Ascending aorta (tissue), 2 donors: ENCODE measurements around the gene EZR. TPM values are rescaled to one million over a fixed set of nuclear protein-coding genes. Genes with fewer than 3 reads are reported as not detected.

Source experiments
- DNase-seq, 2 donors: peaks; one replicate each; pipeline ENCODE4 v3.0.0-alpha.2; 2019; ENCODE audit warnings: low spot score in 2 of 2
- H3K27ac ChIP-seq, 2 donors: fragments of 200-600 bp; sonication (generic); one replicate each; pipeline ENCODE4 v1.5.1; 2016 to 2017; ENCODE audit warnings: mild to moderate bottlenecking in 1 of 2
- H3K27me3 ChIP-seq: fragments of 200-600 bp; sonication (generic); one replicate; pipeline ENCODE4 v1.5.1; 2017
- H3K36me3 ChIP-seq, 2 donors: fragments of 200-600 bp; sonication (generic); one replicate each; pipeline ENCODE4 v1.5.1; 2016
- H3K4me1 ChIP-seq, 2 donors: fragments of 200-600 bp; sonication (generic); one replicate each; pipeline ENCODE4 v1.5.1; 2016 to 2017; ENCODE audit warnings: mild to moderate bottlenecking in 1 of 2
- H3K4me3 ChIP-seq, 2 donors: fragments of 200-600 bp; sonication (generic); one replicate each; pipeline ENCODE4 v1.5.1; 2016 to 2017; ENCODE audit warnings: mild to moderate bottlenecking in 1 of 2
- H3K9me3 ChIP-seq, 2 donors: fragments of 200-600 bp; sonication (generic); one replicate each; pipeline ENCODE4 v1.5.1; 2016
- CTCF ChIP-seq, 3 experiments: fragments of 200-600 bp in 2 of 3; fragments of 450-650 bp in 1 of 3; sonication (generic) in 2 of 3; IDR thresholded peaks; one replicate each; pipeline ENCODE4 v1.5.1; 2016 to 2019; ENCODE audit warnings: antibody characterized with exemption in 3 of 3, mild to moderate bottlenecking in 1 of 3, moderate library complexity in 1 of 3
- intact Hi-C: fragments of 100-400 bp; cut with DNase I; formaldehyde crosslinking; loops from one replicate; pipeline ENCODE4 v1.15.1; 2023
- total RNA-seq: library from RNA; depleted of rRNA; stranded (reverse); fragments of >200 nt; gene quantifications from one replicate; pipeline ENCODE4 v1.1.0, GENCODE V29; 2016

Gene EZR
- total RNA-seq, 1 donor from 2014 or later, result 49.7 TPM

- Histone ChIP-seq H3K27me3 (no peaks in the 10 kb centered on the region), H3K9me3 (no peaks in the 10 kb centered on the region), H3K36me3 (peaks cover 56 to 84% of the 10 kb centered on the region in 2 donors), H3K4me1 (no peaks in the 10 kb centered on the region), H3K4me3 (no peak overlapping the region), H3K27ac (no peak overlapping the region)
- no peak for TF ChIP-seq CTCF (IDR thresholded peaks at IDR 0.05)
- intact Hi-C loops, result no loop called here
- DNase-seq, result no peak
Observed at GRCh38 chr6:158769234-158769770, 49.9 kb downstream of the EZR start.

DNA sequence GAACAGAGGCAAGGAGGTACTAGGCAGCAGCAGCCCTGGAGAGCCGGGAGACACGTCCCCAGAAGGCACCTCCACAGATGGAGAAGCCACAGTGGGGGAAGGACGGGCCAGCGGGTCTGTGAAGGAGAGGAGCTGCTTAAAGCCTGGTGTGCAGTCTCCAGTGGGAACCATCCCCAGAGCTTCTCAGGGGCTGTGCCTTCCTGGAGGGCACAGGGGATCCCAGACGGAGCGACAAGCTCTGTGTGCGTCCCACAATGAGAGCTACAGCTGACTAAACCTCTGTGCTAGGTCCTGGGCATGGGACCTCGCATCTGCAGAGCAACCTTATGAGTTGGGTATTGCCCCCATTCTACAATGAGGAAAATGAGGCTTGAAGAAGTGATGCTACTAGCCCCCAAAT, 50.7 kb downstream of the EZR start:
- Histone ChIP-seq H3K36me3 (peaks cover 54 to 79% of the 10 kb centered on the region in 2 donors), H3K9me3 (no peaks in the 10 kb centered on the region), H3K4me3 (no peak overlapping the region), H3K4me1 (peaks cover 0 to 5% of the 10 kb centered on the region in 2 donors), H3K27me3 (no peaks in the 10 kb centered on the region), H3K27ac (no peak overlapping the region)
- intact Hi-C loops, result no loop called here
- TF ChIP-seq CTCF (IDR thresholded peaks at IDR 0.05), result no peak
- DNase-seq, result no peak

DNA sequence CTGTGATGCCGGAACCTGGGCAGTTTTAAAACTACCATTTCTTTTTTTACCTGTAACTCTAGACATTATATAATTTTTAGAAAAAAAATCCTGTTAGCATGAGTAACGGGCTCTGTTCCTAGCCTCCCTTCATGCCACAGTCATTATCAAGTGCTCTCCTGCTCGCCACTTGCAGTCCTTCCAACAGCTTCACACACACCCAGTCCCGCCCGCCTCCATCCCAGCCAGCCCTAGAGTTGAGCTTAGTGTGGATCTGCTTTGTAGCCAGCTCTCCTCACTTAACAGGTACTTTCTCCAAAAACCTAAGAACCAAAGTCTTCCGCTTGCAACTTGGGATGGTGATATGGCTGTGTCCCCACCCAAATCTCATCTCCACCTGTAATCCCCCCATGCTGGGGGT, 51.5 kb downstream of the EZR start:
- Histone ChIP-seq H3K4me1 (peaks cover 0 to 5% of the 10 kb centered on the region in 2 donors), H3K4me3 (no peak overlapping the region), H3K27me3 (no peaks in the 10 kb centered on the region), H3K27ac (no peak overlapping the region), H3K9me3 (no peaks in the 10 kb centered on the region), H3K36me3 (peaks cover 54 to 73% of the 10 kb centered on the region in 2 donors)
- no peak for DNase-seq
- TF ChIP-seq CTCF (IDR thresholded peaks at IDR 0.05), result no peak
- intact Hi-C loops, result no loop called here

- Histone ChIP-seq H3K4me1 (peaks cover 0 to 5% of the 10 kb centered on the region in 2 donors), H3K4me3 (no peak overlapping the region), H3K27me3 (no peaks in the 10 kb centered on the region), H3K9me3 (no peaks in the 10 kb centered on the region), H3K27ac (no peak overlapping the region), H3K36me3 (peaks cover 46 to 67% of the 10 kb centered on the region in 2 donors)
- TF ChIP-seq CTCF (IDR thresholded peaks at IDR 0.05), result no peak
- intact Hi-C loops, result no loop called here
- no peak for DNase-seq
Observed at GRCh38 chr6:158766621-158767455, 52.3 kb downstream of the EZR start.

DNA sequence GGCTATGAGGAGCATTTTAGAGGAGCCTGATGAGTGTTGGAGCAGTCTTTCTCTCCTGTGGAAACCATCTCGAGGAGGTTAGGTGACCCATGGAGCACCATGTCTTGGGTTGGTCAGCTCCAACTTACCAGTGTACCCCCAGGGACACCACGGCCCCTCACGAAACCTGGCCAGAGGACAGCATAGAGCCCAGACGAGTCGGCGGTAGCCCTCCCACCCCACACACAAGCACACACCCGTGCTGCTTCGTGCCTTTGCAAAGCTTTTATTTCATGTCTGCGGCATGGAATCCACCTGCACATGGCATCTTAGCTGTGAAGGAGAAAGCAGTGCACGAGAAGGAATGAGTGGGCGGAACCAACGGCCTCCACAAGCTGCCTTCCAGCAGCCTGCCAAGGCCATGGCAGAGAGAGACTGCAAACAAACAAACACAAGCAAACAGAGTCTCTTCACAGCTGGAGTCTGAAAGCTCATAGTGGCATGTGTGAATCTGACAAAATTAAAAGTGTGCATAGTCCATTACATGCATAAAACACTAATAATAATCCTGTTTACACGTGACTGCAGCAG, 53.6 kb downstream of the EZR start:
- no peak overlapping the region for H3K4me3 ChIP-seq
- no peaks in the 10 kb centered on the region for H3K27me3 ChIP-seq
- no peak for TF ChIP-seq CTCF (IDR thresholded peaks at IDR 0.05)
- no peak overlapping the region for H3K27ac ChIP-seq
- no peaks in the 10 kb centered on the region for H3K9me3 ChIP-seq
- peaks cover 34 to 54% of the 10 kb centered on the region in 2 donors for H3K36me3 ChIP-seq
- peaks cover 0 to 5% of the 10 kb centered on the region in 2 donors for H3K4me1 ChIP-seq
- intact Hi-C loops, result no loop called here
- DNase-seq, result no peak
